Measurements from ENCODE around the gene SLC47A1. TPM values are rescaled to one million over a fixed set of nuclear protein-coding genes. Genes with fewer than 3 reads are reported as not detected.

The SLC47A1 gene
- polyA plus RNA-seq, 1 donor (not counting 4 experiments of a cell fraction or from before 2014, with no cell fraction given) = 0.07 TPM

- no peak overlapping the region for H3K4me2 ChIP-seq (ENCODE audit: control insufficient read depth, extremely low read depth, insufficient read depth, low read depth, low read length)
- no peaks in the 10 kb centered on the region for H3K79me2 ChIP-seq (ENCODE audit: control insufficient read depth, insufficient read depth, low read length)
- H3K4me3 ChIP-seq (ENCODE audit: control insufficient read depth in 2 of 3, extremely low read depth in 1 of 3, insufficient read depth in 2 of 3, low read depth in 1 of 3, low read length in 3 of 3) = no peak overlapping the region
- peaks cover 77% of the 10 kb centered on the region for H3K27me3 ChIP-seq (ENCODE audit: control insufficient read depth, extremely low read depth, insufficient read depth, low read length)
- dilution Hi-C loops (cut with MboI; ENCODE audit: extremely low pct_ligation_motif_present, low sequenced_read_pairs) = no loop called here
- no peak for FAIRE-seq
- H4K20me1 ChIP-seq (ENCODE audit: control insufficient read depth, extremely low read depth, insufficient read depth, low read length) = peaks cover 5% of the 10 kb centered on the region
- TF ChIP-seq CTCF (optimal IDR thresholded peaks at IDR 0.05 in 1 of 3, IDR thresholded peaks at IDR 0.05 in 1 of 3, conservative IDR thresholded peaks at IDR 0.05 in 1 of 3; ENCODE audit: extremely low read depth in 1 of 3, insufficient read depth in 2 of 3, low read length in 3 of 3) (no peak), EZH2 (IDR thresholded peaks at IDR 0.05; ENCODE audit: low read length) (no peak)
- H3K9me1 ChIP-seq (ENCODE audit: control insufficient read depth, extremely low read depth, insufficient read depth, low read length) = no peaks in the 10 kb centered on the region
- DNase-seq (ENCODE audit: low read depth, low spot score) = no peak
- no peak overlapping the region for H2AFZ ChIP-seq (ENCODE audit: control insufficient read depth, low read length)
- no peak overlapping the region for H3K9ac ChIP-seq (ENCODE audit: control insufficient read depth, extremely low read depth, insufficient read depth, low read length)
- no peak overlapping the region for H3K27ac ChIP-seq (ENCODE audit: control insufficient read depth, insufficient read depth, low read length)
- H3K36me3 ChIP-seq (ENCODE audit: control insufficient read depth in 2 of 2, extremely low read depth in 1 of 2, insufficient read depth in 2 of 2, low read length in 2 of 2) = no peaks in the 10 kb centered on the region
- H3K4me1 ChIP-seq (ENCODE audit: control insufficient read depth, extremely low read depth, insufficient read depth, low read length) = peaks cover 8% of the 10 kb centered on the region
- no peaks in the 10 kb centered on the region for H3K9me3 ChIP-seq (ENCODE audit: control insufficient read depth, low read depth, low read length)
Observed at GRCh38 chr17:19538095-19539039, 4.7 kb downstream of the SLC47A1 start.

- H3K4me3 ChIP-seq (ENCODE audit: control insufficient read depth in 2 of 3, extremely low read depth in 1 of 3, insufficient read depth in 2 of 3, low read depth in 1 of 3, low read length in 3 of 3) = no peak overlapping the region
- no peak overlapping the region for H3K27ac ChIP-seq (ENCODE audit: control insufficient read depth, insufficient read depth, low read length)
- H4K20me1 ChIP-seq (ENCODE audit: control insufficient read depth, extremely low read depth, insufficient read depth, low read length) = peaks cover 5% of the 10 kb centered on the region
- no peak for DNase-seq (ENCODE audit: low read depth, low spot score)
- dilution Hi-C loops (cut with MboI; ENCODE audit: extremely low pct_ligation_motif_present, low sequenced_read_pairs) = no loop called here
- peaks cover 72% of the 10 kb centered on the region for H3K27me3 ChIP-seq (ENCODE audit: control insufficient read depth, extremely low read depth, insufficient read depth, low read length)
- TF ChIP-seq EZH2 (IDR thresholded peaks at IDR 0.05; ENCODE audit: low read length) = no peak
- no peak for TF ChIP-seq CTCF (optimal IDR thresholded peaks at IDR 0.05 in 1 of 3, IDR thresholded peaks at IDR 0.05 in 1 of 3, conservative IDR thresholded peaks at IDR 0.05 in 1 of 3; ENCODE audit: extremely low read depth in 1 of 3, insufficient read depth in 2 of 3, low read length in 3 of 3)
- no peaks in the 10 kb centered on the region for H3K9me3 ChIP-seq (ENCODE audit: control insufficient read depth, low read depth, low read length)
- FAIRE-seq = no peak
- no peak overlapping the region for H3K4me2 ChIP-seq (ENCODE audit: control insufficient read depth, extremely low read depth, insufficient read depth, low read depth, low read length)
- no peaks in the 10 kb centered on the region for H3K79me2 ChIP-seq (ENCODE audit: control insufficient read depth, insufficient read depth, low read length)
- no peak overlapping the region for H2AFZ ChIP-seq (ENCODE audit: control insufficient read depth, low read length)
- no peak overlapping the region for H3K9ac ChIP-seq (ENCODE audit: control insufficient read depth, extremely low read depth, insufficient read depth, low read length)
- H3K9me1 ChIP-seq (ENCODE audit: control insufficient read depth, extremely low read depth, insufficient read depth, low read length) = no peaks in the 10 kb centered on the region
- H3K4me1 ChIP-seq (ENCODE audit: control insufficient read depth, extremely low read depth, insufficient read depth, low read length) = peaks cover 8% of the 10 kb centered on the region
- H3K36me3 ChIP-seq (ENCODE audit: control insufficient read depth in 2 of 2, extremely low read depth in 1 of 2, insufficient read depth in 2 of 2, low read length in 2 of 2) = no peaks in the 10 kb centered on the region
Observed at GRCh38 chr17:19539040-19539399, 5.4 kb downstream of the SLC47A1 start.
